ENCODE data around the gene PLAAT2.

PLAAT2 gene

GRCh38 chr11:63563201-63564055 lies at the start of gene PLAAT2:
Gene PLAAT2, minus strand, starts transcription at chr11:63563379. Its CDS starts 55 bp downstream, at chr11:63563324.
- no peak for TF ChIP-seq CTCF (conservative IDR thresholded peaks at IDR 0.05)
- no peak within 1 kb of the TSS for H3K27ac ChIP-seq

- peak overlapping the region; percentile 89; the same call in 1 of the 2 replicates for H3K27ac ChIP-seq
- TF ChIP-seq CTCF (conservative IDR thresholded peaks at IDR 0.05): no peak
Observed at GRCh38 chr11:63612181-63612580, 49.0 kb upstream of the PLAAT2 start.

GRCh38 chr11:63611395-63611747 lies 48.2 kb upstream of the PLAAT2 start:
- H3K27ac ChIP-seq: peak overlapping the region; percentile 89
- TF ChIP-seq CTCF (conservative IDR thresholded peaks at IDR 0.05): 0 out of 2 replicates have a peak, but pooled peaks have one; percentile 15

- H3K27ac ChIP-seq: peak overlapping the region; percentile 89
- TF ChIP-seq CTCF (conservative IDR thresholded peaks at IDR 0.05): peak; percentile 61
Observed at GRCh38 chr11:63610604-63611394, 47.6 kb upstream of the PLAAT2 start.

GRCh38 chr11:63609971-63610580 lies 46.9 kb upstream of the PLAAT2 start:
- peak overlapping the region; percentile 89; the same call in 1 of the 2 replicates for H3K27ac ChIP-seq

GRCh38 chr11:63609536-63609935 lies 46.4 kb upstream of the PLAAT2 start:
- H3K27ac ChIP-seq: peak overlapping the region; percentile 89; the same call in 1 of the 2 replicates
- TF ChIP-seq CTCF (conservative IDR thresholded peaks at IDR 0.05): no peak

More at GRCh38 chr11:63609971-63610580, 46.9 kb upstream of the PLAAT2 start:
- no peak for TF ChIP-seq CTCF (conservative IDR thresholded peaks at IDR 0.05)
